Smooth muscle cell (in vitro differentiated cells): ENCODE data around the gene GTPBP4. TPM values are rescaled to one million over a fixed set of nuclear protein-coding genes. Genes with fewer than 3 reads are reported as not detected.
"Not testable (repeated sequence)": the region's sequence is repeated elsewhere in the genome, so short reads cannot be mapped to it uniquely, and the experiment has no call there.

Experiments
- DNase-seq: peaks from one replicate; lab custom pipeline; 2025; ENCODE audit not compliant: unreplicated experiment; lab: John Stamatoyannopoulos, UW
- H2AFZ ChIP-seq: fragments of 200-600 bp; sonication (generic); 2 replicates; pipeline ENCODE4 v1.6.0; 2016; ENCODE audit warnings: antibody characterized with exemption, low read depth, mild to moderate bottlenecking
- H3F3A ChIP-seq: fragments of 200-600 bp; sonication (generic); 2 replicates; pipeline ENCODE4 v1.6.0; 2017; ENCODE audit warnings: antibody characterized with exemption, low read depth
- H3K27ac ChIP-seq: fragments of 200-600 bp; sonication (generic); 2 replicates; pipeline ENCODE4 v1.5.1; 2016; ENCODE audit warnings: low read depth, mild to moderate bottlenecking
- H3K27me3 ChIP-seq: fragments of 200-600 bp; sonication (generic); 2 replicates; pipeline ENCODE4 v1.6.1; 2016; ENCODE audit warnings: low read depth, mild to moderate bottlenecking
- H3K36me3 ChIP-seq: fragments of 200-600 bp; sonication (generic); 2 replicates; pipeline ENCODE4 v1.5.1; 2016; ENCODE audit warnings: low read depth
- H3K4me1 ChIP-seq: fragments of 200-600 bp; sonication (generic); 2 replicates; pipeline ENCODE4 v1.5.1; 2016; ENCODE audit warnings: low read depth
- H3K4me2 ChIP-seq: fragments of 200-600 bp; sonication (generic); 2 replicates; pipeline ENCODE4 v1.6.0; 2016; ENCODE audit warnings: mild to moderate bottlenecking
- H3K4me3 ChIP-seq: fragments of 200-600 bp; sonication (generic); 2 replicates; pipeline ENCODE4 v1.5.1; 2016; ENCODE audit warnings: mild to moderate bottlenecking
- H3K79me2 ChIP-seq: fragments of 200-600 bp; sonication (generic); 2 replicates; pipeline ENCODE4 v1.6.0; 2016; ENCODE audit warnings: low read depth, mild to moderate bottlenecking
- H3K9ac ChIP-seq: fragments of 200-600 bp; sonication (generic); 2 replicates; pipeline ENCODE4 v1.6.0; 2016; ENCODE audit warnings: low read depth
- H3K9me3 ChIP-seq: fragments of 200-600 bp; sonication (generic); replicated peaks from 2 replicates; pipeline ENCODE4 v1.5.1; 2016; ENCODE audit warnings: low read depth
- H4K20me1 ChIP-seq: fragments of 200-600 bp; sonication (generic); 2 replicates; pipeline ENCODE4 v1.6.0; 2016; ENCODE audit warnings: low read depth
- CTCF ChIP-seq: fragments of 200-600 bp; sonication (generic); IDR thresholded peaks from 2 replicates; pipeline ENCODE4 v1.5.1; 2017; ENCODE audit warnings: borderline replicate concordance, mild to moderate bottlenecking, antibody characterized with exemption; ENCODE audit not compliant: insufficient read depth, poor library complexity, severe bottlenecking
- WGBS: methylation state at CpG from one replicate; pipeline ENCODE4 v1.1.7; 2016; ENCODE audit warnings: low lambda C conversion rate; 5-methylcytosine and 5-hydroxymethylcytosine counted together
- polyA plus RNA-seq: library from polyadenylated mRNA; unstranded; fragments of >200 nt; fragmentation: Nextera tagmentation; extraction: Ambion mirVana; gene quantifications from 2 replicates; pipeline ENCODE4 v1.2.1, GENCODE V29; 2016
- total RNA-seq: library from RNA; depleted of rRNA; stranded (reverse); fragments of >200 nt; gene quantifications from 2 replicates; pipeline ENCODE4 v1.2.3, GENCODE V29; 2014

GTPBP4 gene
- total and polyA plus RNA-seq, 2 experiments from 2014 or later = 42.5 to 52.1 TPM

- 89% methylated on average over 10 of the region's 10 CpGs for WGBS
Observed at GRCh38 chr10:1007583-1007982, 19.3 kb downstream of the GTPBP4 start.

GRCh38 chr10:1009071-1009494, 20.8 kb downstream of the GTPBP4 start:
- no peaks in the 10 kb centered on the region for H3K27me3 ChIP-seq
- no peaks in the 10 kb centered on the region for H3K4me1 ChIP-seq
- H4K20me1 ChIP-seq = peaks cover 19% of the 10 kb centered on the region
- TF ChIP-seq CTCF = no peak
- H2AFZ ChIP-seq = no peak overlapping the region
- no peak overlapping the region for H3K4me2 ChIP-seq
- H3K27ac ChIP-seq = no peak overlapping the region
- 72% methylated on average over 9 of the region's 9 CpGs for WGBS
- H3K9me3 ChIP-seq = no peaks in the 10 kb centered on the region
- no peaks in the 10 kb centered on the region for H3F3A ChIP-seq
- H3K4me3 ChIP-seq = no peak overlapping the region
- peaks cover 7% of the 10 kb centered on the region for H3K79me2 ChIP-seq
- H3K36me3 ChIP-seq = peaks cover 39% of the 10 kb centered on the region
- DNase-seq = no peak
- no peak overlapping the region for H3K9ac ChIP-seq

More at GRCh38 chr10:1007583-1007982, 19.3 kb downstream of the GTPBP4 start:
- Histone ChIP-seq H3K4me3 (no peak overlapping the region), H3K79me2 (peaks cover 17% of the 10 kb centered on the region), H3K27me3 (no peaks in the 10 kb centered on the region), H3K9ac (no peak overlapping the region), H4K20me1 (peaks cover 34% of the 10 kb centered on the region), H3K36me3 (peaks cover 49% of the 10 kb centered on the region), H3F3A (no peaks in the 10 kb centered on the region), H3K27ac (no peak overlapping the region), H3K4me2 (no peak overlapping the region), H2AFZ (no peak overlapping the region), H3K9me3 (no peaks in the 10 kb centered on the region), H3K4me1 (no peaks in the 10 kb centered on the region)
- TF ChIP-seq CTCF = no peak
- no peak for DNase-seq

DNA sequence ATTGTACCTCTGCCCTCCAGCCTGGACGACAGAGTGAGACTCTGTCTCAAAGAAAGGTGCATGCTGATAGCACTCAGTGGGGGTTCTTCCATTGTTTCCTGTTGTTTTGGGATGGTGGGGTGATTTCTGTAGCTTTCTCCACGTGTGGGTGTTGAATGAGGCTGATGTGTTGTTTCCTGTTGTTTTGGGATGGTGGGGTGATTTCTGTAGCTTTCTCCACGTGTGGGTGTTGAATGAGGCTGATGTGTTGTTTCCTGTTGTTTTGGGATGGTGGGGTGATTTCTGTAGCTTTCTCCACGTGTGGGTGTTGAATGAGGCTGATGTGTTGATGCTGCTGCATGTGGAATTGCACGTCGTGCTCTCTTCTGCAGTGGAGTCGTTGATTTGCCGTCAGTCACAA, 21.7 kb downstream of the GTPBP4 start:
- H3K79me2 ChIP-seq, H3K4me3 ChIP-seq, H3F3A ChIP-seq, H3K9ac ChIP-seq, H3K4me2 ChIP-seq, DNase-seq, H3K27me3 ChIP-seq, H2AFZ ChIP-seq, H3K9me3 ChIP-seq, H3K27ac ChIP-seq, H3K4me1 ChIP-seq: not testable (repeated sequence)
- H4K20me1 ChIP-seq = peaks cover 18% of the 10 kb centered on the region
- 77% methylated on average over 7 of the region's 8 CpGs for WGBS
- peaks cover 40% of the 10 kb centered on the region for H3K36me3 ChIP-seq

- Histone ChIP-seq H3K4me2 (no peak overlapping the region), H3K36me3 (peaks cover 40% of the 10 kb centered on the region), H3K9me3 (no peaks in the 10 kb centered on the region), H3K9ac (no peak overlapping the region), H3K79me2 (peaks cover 5% of the 10 kb centered on the region), H3K27me3 (no peaks in the 10 kb centered on the region), H3K27ac (no peak overlapping the region), H4K20me1 (peaks cover 15% of the 10 kb centered on the region), H3K4me3 (no peak overlapping the region), H3F3A (no peaks in the 10 kb centered on the region), H2AFZ (no peak overlapping the region), H3K4me1 (no peaks in the 10 kb centered on the region)
- WGBS = 100% methylated on average over 6 of the region's 7 CpGs
- no peak for TF ChIP-seq CTCF
- no peak for DNase-seq
Observed at GRCh38 chr10:1010703-1011102, 22.5 kb downstream of the GTPBP4 start.
